Esophagus squamous epithelium (tissue), 4 donors: ENCODE results near the gene FOXB1.

Source experiments
- POLR2A ChIP-seq, 4 donors: fragments of 450-650 bp; IDR thresholded peaks; one replicate each; pipeline ENCODE4 v1.6.1; 2017; ENCODE audit warnings: antibody characterized with exemption in 4 of 4, mild to moderate bottlenecking in 4 of 4, moderate library complexity in 3 of 4
- TF ChIP-seq, protein P1 (sequence below), 6 experiments: fragments of 450-650 bp in 4 of 6; fragments of 200-600 bp in 2 of 6; sonication (generic) in 2 of 6; IDR thresholded peaks; one replicate each; pipeline ENCODE4 v1.5.1; 2016 to 2019; ENCODE audit warnings: antibody characterized with exemption in 6 of 6, mild to moderate bottlenecking in 4 of 6, moderate library complexity in 4 of 6

DNA sequence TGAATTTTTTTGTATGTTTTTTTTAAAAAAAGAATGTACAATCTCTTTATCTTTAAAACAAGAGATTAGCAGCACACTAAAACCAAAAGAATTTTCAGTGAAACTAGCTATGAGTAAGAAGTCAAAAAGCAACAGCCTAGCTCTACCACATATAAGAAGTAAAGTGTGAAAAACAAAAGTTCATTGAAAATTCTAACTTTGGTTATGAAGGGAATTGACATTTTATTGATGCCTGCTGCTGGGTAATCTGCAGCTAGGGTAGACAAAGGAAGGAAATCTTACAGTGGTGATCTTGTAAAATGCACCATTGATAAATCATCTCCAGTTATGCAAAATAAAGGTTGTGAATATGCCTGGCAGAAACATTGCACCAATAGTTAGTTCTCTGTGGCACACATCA lies 37.8 kb upstream of the FOXB1 start:
- no peak for TF ChIP-seq POLR2A (IDR thresholded peaks at IDR 0.05)
- TF ChIP-seq, protein P1, sequence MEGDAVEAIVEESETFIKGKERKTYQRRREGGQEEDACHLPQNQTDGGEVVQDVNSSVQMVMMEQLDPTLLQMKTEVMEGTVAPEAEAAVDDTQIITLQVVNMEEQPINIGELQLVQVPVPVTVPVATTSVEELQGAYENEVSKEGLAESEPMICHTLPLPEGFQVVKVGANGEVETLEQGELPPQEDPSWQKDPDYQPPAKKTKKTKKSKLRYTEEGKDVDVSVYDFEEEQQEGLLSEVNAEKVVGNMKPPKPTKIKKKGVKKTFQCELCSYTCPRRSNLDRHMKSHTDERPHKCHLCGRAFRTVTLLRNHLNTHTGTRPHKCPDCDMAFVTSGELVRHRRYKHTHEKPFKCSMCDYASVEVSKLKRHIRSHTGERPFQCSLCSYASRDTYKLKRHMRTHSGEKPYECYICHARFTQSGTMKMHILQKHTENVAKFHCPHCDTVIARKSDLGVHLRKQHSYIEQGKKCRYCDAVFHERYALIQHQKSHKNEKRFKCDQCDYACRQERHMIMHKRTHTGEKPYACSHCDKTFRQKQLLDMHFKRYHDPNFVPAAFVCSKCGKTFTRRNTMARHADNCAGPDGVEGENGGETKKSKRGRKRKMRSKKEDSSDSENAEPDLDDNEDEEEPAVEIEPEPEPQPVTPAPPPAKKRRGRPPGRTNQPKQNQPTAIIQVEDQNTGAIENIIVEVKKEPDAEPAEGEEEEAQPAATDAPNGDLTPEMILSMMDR (IDR thresholded peaks at IDR 0.05), result no peak
